Neural cell (in vitro differentiated cells): Measurements from ENCODE around the gene SVOP. TPM values are rescaled to one million over a fixed set of nuclear protein-coding genes. Genes with fewer than 3 reads are reported as not detected.

Source experiments
- H2AFZ ChIP-seq: fragments of 200-600, 300-800 bp; sonication (generic), shearing (Covaris generic); 2 replicates; pipeline ENCODE4 v1.6.0; 2014; ENCODE audit warnings: low read depth, mild to moderate bottlenecking, antibody characterized with exemption, low read length, moderate library complexity
- H3F3A ChIP-seq: fragments of 200-600 bp; shearing (Covaris generic); 2 replicates; pipeline ENCODE4 v1.6.1; 2016; ENCODE audit warnings: mild to moderate bottlenecking, moderate library complexity, mixed read lengths, antibody characterized with exemption, low read length; ENCODE audit not compliant: insufficient read depth, poor library complexity, severe bottlenecking
- H3K27ac ChIP-seq: fragments of 200-600, 300-800 bp; sonication (generic), shearing (Covaris generic); 2 replicates; pipeline ENCODE4 v1.5.1; 2014; ENCODE audit warnings: mild to moderate bottlenecking, low read length, moderate library complexity
- H3K27me3 ChIP-seq: fragments of 300-800, 200-600 bp; sonication (generic), shearing (Covaris generic); 2 replicates; pipeline ENCODE4 v1.6.0; 2014; ENCODE audit warnings: mild to moderate bottlenecking, low read depth, low read length, moderate library complexity; ENCODE audit not compliant: insufficient read depth
- H3K36me3 ChIP-seq: fragments of 300-800, 200-600 bp; sonication (generic), shearing (Covaris generic); 2 replicates; pipeline ENCODE4 v1.5.1; 2014; ENCODE audit warnings: mild to moderate bottlenecking, antibody characterized with exemption, low read length, moderate library complexity; ENCODE audit not compliant: insufficient read depth
- H3K4me2 ChIP-seq: fragments of 300-800, 200-600 bp; sonication (generic), shearing (Covaris generic); 2 replicates; pipeline ENCODE4 v1.6.0; 2014; ENCODE audit warnings: mild to moderate bottlenecking, low read length
- H3K4me3 ChIP-seq: fragments of 300-800, 200-600 bp; sonication (generic), shearing (Covaris generic); 2 replicates; pipeline ENCODE4 v1.5.1; 2014; ENCODE audit warnings: mild to moderate bottlenecking, low read length, moderate library complexity
- H3K79me2 ChIP-seq: fragments of 200-600 bp; shearing (Covaris generic); replicated peaks from 2 replicates; pipeline ENCODE4 v1.6.0; 2014; ENCODE audit warnings: mild to moderate bottlenecking, low read length, moderate library complexity; ENCODE audit not compliant: insufficient read depth
- H3K9ac ChIP-seq: fragments of 300-800, 200-600 bp; sonication (generic), shearing (Covaris generic); 2 replicates; pipeline ENCODE4 v1.6.1; 2016; ENCODE audit warnings: mild to moderate bottlenecking, low read length, mixed read lengths
- H3K9me2 ChIP-seq: fragments of 200-600 bp; shearing (Covaris generic); 2 replicates; pipeline ENCODE4 v1.6.1; 2016; ENCODE audit warnings: mild to moderate bottlenecking, low read length, mixed read lengths; ENCODE audit not compliant: insufficient read depth
- H3K9me3 ChIP-seq: fragments of 200-600, 300-800 bp; sonication (generic), shearing (Covaris generic); 2 replicates; pipeline ENCODE4 v1.6.1; 2016; ENCODE audit warnings: mild to moderate bottlenecking, mixed run types, low read length, moderate library complexity, mixed read lengths
- H4K20me1 ChIP-seq: fragments of 200-600 bp; shearing (Covaris generic); 2 replicates; pipeline ENCODE4 v1.6.1; 2016; ENCODE audit warnings: mild to moderate bottlenecking, mixed run types; ENCODE audit not compliant: insufficient read depth
- EP300 ChIP-seq: fragments of 450-650 bp; conservative IDR thresholded peaks from 2 replicates; pipeline ENCODE4 v1.6.1; 2014; ENCODE audit warnings: antibody characterized with exemption, mild to moderate bottlenecking, moderate library complexity; ENCODE audit not compliant: poor library complexity, severe bottlenecking
- EZH2 ChIP-seq: fragments of 200-600, 300-800 bp; shearing (Covaris generic), sonication (generic); IDR thresholded peaks from 2 replicates; pipeline ENCODE4 v1.6.1; 2014; ENCODE audit warnings: antibody characterized with exemption, low read length, borderline replicate concordance, mild to moderate bottlenecking; ENCODE audit not compliant: insufficient read depth, poor library complexity, severe bottlenecking
- MXI1 ChIP-seq: fragments of 450-650 bp; conservative IDR thresholded peaks from 2 replicates; pipeline ENCODE4 v1.6.1; 2014; ENCODE audit warnings: antibody characterized with exemption, mild to moderate bottlenecking; ENCODE audit not compliant: poor library complexity, severe bottlenecking
- POLR2AphosphoS5 ChIP-seq: IDR thresholded peaks from 2 replicates; pipeline ENCODE4 v1.6.1; 2012
- RAD21 ChIP-seq: fragments of 450-650 bp; conservative IDR thresholded peaks from 2 replicates; pipeline ENCODE4 v1.6.1; 2014; ENCODE audit warnings: antibody characterized with exemption, mild to moderate bottlenecking, moderate library complexity
- SMC3 ChIP-seq: fragments of 450-650 bp; conservative IDR thresholded peaks from 2 replicates; pipeline ENCODE4 v1.6.1; 2014; ENCODE audit warnings: antibody characterized with exemption, mild to moderate bottlenecking, moderate library complexity; ENCODE audit not compliant: poor library complexity
- TAF1 ChIP-seq: IDR thresholded peaks from 2 replicates; pipeline ENCODE4 v1.6.1; 2012; ENCODE audit warnings: low read depth
- polyA plus RNA-seq: library from polyadenylated mRNA; depleted of rRNA; stranded (reverse); fragments of >200 nt; gene quantifications from 2 replicates; pipeline ENCODE4 v1.2.3, GENCODE V29; 2014
- TF ChIP-seq, protein P1 (sequence below): IDR thresholded peaks from 2 replicates; pipeline ENCODE4 v1.6.1; 2012; ENCODE audit warnings: borderline replicate concordance
- TF ChIP-seq, protein P2 (sequence below): fragments of 450-650 bp; IDR thresholded peaks from 2 replicates; pipeline ENCODE4 v1.5.1; 2014; ENCODE audit warnings: antibody characterized with exemption, mild to moderate bottlenecking, moderate library complexity; ENCODE audit not compliant: poor library complexity, severe bottlenecking

SVOP gene
- polyA plus RNA-seq, 1 donor from 2014 or later: 41.3 TPM

DNA sequence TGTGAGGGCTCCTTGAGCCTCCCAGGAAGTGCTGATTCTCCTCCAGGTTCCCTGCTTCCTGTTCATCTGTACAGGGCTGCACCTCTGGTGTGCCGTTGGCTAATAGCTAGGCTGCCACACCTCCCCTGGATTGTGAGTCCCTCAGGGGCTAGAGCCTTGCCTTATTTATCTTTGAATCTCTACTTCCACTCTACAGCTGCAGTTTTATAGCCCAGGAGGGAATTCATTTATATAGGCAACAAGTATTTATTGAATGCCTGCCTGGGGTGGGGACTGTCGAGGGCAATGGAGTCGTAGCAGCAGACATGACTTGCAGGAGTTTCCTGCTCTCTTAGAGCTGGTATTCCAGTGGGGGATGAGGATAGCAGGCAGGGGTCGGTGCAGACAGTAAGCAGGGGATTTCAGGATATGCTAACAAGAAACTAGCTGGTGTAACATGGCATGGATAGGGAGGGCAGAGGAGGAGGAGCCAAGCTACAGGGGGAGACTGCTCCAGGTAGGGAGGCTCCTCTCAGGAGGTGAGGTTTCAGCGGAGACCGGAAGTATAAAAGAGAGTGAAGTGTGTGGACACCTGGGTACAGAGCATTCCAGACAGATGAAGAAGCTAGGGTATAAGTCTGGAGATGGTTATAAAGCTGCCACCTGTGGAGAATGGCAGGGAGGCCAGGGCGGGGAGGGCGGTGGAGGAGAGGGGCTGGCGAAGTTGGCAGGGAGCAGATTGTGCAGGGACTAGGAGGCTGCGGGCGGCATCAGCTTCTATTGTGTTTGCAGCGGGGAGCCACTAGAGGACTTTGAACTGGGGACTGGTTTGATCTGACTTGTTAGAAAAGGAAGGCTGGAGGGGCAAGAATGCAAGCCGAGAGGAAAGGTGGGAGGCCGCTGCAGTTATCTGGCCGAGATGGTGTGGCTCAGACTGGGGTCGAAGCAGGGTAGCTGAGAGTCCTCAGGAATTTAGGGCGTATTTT is 48.7 kb upstream of the SVOP start:
- H3F3A ChIP-seq: no peaks in the 10 kb centered on the region
- H3K36me3 ChIP-seq: peaks cover 2% of the 10 kb centered on the region
- no peaks in the 10 kb centered on the region for H4K20me1 ChIP-seq
- H3K27me3 ChIP-seq: no peaks in the 10 kb centered on the region
- H3K79me2 ChIP-seq: no peaks in the 10 kb centered on the region
- no peak overlapping the region for H3K9ac ChIP-seq
- H3K9me3 ChIP-seq: no peaks in the 10 kb centered on the region
- no peak overlapping the region for H3K4me3 ChIP-seq
- no peak overlapping the region for H2AFZ ChIP-seq
- H3K27ac ChIP-seq: no peak overlapping the region
- no peaks in the 10 kb centered on the region for H3K9me2 ChIP-seq
- no peak overlapping the region for H3K4me2 ChIP-seq
- no peak for TF ChIP-seq POLR2AphosphoS5
- TF ChIP-seq, protein P1, sequence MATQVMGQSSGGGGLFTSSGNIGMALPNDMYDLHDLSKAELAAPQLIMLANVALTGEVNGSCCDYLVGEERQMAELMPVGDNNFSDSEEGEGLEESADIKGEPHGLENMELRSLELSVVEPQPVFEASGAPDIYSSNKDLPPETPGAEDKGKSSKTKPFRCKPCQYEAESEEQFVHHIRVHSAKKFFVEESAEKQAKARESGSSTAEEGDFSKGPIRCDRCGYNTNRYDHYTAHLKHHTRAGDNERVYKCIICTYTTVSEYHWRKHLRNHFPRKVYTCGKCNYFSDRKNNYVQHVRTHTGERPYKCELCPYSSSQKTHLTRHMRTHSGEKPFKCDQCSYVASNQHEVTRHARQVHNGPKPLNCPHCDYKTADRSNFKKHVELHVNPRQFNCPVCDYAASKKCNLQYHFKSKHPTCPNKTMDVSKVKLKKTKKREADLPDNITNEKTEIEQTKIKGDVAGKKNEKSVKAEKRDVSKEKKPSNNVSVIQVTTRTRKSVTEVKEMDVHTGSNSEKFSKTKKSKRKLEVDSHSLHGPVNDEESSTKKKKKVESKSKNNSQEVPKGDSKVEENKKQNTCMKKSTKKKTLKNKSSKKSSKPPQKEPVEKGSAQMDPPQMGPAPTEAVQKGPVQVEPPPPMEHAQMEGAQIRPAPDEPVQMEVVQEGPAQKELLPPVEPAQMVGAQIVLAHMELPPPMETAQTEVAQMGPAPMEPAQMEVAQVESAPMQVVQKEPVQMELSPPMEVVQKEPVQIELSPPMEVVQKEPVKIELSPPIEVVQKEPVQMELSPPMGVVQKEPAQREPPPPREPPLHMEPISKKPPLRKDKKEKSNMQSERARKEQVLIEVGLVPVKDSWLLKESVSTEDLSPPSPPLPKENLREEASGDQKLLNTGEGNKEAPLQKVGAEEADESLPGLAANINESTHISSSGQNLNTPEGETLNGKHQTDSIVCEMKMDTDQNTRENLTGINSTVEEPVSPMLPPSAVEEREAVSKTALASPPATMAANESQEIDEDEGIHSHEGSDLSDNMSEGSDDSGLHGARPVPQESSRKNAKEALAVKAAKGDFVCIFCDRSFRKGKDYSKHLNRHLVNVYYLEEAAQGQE: no peak
- TF ChIP-seq TAF1: no peak
- no peak for TF ChIP-seq SMC3
- TF ChIP-seq RAD21: no peak
- no peak for TF ChIP-seq EZH2
- TF ChIP-seq EP300: no peak
- TF ChIP-seq, protein P2, sequence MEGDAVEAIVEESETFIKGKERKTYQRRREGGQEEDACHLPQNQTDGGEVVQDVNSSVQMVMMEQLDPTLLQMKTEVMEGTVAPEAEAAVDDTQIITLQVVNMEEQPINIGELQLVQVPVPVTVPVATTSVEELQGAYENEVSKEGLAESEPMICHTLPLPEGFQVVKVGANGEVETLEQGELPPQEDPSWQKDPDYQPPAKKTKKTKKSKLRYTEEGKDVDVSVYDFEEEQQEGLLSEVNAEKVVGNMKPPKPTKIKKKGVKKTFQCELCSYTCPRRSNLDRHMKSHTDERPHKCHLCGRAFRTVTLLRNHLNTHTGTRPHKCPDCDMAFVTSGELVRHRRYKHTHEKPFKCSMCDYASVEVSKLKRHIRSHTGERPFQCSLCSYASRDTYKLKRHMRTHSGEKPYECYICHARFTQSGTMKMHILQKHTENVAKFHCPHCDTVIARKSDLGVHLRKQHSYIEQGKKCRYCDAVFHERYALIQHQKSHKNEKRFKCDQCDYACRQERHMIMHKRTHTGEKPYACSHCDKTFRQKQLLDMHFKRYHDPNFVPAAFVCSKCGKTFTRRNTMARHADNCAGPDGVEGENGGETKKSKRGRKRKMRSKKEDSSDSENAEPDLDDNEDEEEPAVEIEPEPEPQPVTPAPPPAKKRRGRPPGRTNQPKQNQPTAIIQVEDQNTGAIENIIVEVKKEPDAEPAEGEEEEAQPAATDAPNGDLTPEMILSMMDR: no peak
- TF ChIP-seq MXI1: no peak

DNA sequence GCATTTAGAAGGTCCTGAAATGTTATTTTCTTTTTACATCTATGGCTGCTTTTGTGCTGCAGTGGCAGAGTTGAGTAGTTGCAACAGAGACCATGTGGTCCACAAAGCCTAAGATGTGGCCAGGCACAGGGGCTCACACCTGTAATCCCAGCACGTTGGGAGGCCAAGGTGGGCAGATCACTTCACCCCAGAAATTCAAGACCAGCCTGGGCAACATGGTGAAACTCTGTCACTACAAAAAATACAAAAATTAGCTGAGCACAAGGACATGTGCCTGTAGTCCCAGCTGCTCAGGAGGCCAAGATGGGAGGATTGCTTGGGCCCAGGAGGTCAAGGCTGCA is 45.0 kb upstream of the SVOP start:
- H3K36me3 ChIP-seq: no peaks in the 10 kb centered on the region
- no peaks in the 10 kb centered on the region for H3K79me2 ChIP-seq
- H3K27me3 ChIP-seq: no peaks in the 10 kb centered on the region
- H3K9me3 ChIP-seq: no peaks in the 10 kb centered on the region
- no peak overlapping the region for H3K27ac ChIP-seq
- H3K9ac ChIP-seq: no peak overlapping the region
- no peak overlapping the region for H3K4me3 ChIP-seq
- H3F3A ChIP-seq: no peaks in the 10 kb centered on the region
- no peaks in the 10 kb centered on the region for H4K20me1 ChIP-seq
- no peak for TF ChIP-seq EP300
- TF ChIP-seq EZH2: no peak
- TF ChIP-seq, protein P1: no peak
- no peak for TF ChIP-seq POLR2AphosphoS5
- no peak for TF ChIP-seq MXI1
- TF ChIP-seq RAD21: no peak
- no peak for TF ChIP-seq SMC3
- TF ChIP-seq, protein P2: no peak
- no peak for TF ChIP-seq TAF1
- H3K9me2 ChIP-seq: no peaks in the 10 kb centered on the region
- no peak overlapping the region for H2AFZ ChIP-seq
- no peak overlapping the region for H3K4me2 ChIP-seq
